ENCODE measurements around the gene SS18L1.
A peak's percentile ranks its signal among the peaks of the same experiment; 100 is the strongest.

SS18L1 gene

DNA sequence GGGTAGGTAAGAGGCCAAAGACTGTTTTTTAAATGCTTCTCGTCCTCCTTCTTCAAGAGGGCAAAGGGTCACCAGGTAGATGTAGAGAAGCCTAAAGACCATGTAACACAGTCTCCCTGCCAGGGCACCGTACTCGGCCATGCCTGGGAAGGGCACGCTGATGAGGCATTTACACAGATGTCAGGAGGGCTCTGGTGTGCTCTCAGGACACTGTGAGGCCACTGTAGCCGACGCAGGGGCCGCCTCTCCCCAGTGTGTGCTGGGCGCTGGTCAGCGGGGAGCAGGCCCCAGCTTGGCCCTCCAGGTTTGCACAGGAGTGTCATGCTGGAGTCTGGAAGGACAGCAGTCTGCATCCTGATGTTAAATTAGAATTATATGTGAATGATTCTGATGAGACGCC, 32.1 kb downstream of the SS18L1 start:
- DNase-seq: no peak

DNA sequence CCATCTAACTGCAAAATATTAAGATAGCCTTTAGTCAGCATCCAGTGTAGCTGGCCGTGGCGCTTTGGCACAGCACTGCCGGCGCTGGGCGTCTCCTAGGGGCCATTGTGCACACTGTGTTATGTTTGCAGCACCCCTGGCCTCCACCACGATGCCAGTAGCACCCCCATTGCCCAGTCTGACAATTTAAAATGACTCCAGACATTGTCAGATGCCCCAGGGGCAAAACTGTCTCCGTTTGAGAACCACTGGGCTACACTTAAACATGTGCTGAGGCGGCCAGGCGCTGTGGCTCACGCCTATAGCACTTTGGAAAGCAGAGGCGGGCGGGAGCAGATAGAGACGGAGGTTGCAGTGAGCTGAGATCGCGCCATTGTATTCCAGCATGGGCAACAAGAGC, 33.3 kb downstream of the SS18L1 start:
- no peak for DNase-seq

DNA sequence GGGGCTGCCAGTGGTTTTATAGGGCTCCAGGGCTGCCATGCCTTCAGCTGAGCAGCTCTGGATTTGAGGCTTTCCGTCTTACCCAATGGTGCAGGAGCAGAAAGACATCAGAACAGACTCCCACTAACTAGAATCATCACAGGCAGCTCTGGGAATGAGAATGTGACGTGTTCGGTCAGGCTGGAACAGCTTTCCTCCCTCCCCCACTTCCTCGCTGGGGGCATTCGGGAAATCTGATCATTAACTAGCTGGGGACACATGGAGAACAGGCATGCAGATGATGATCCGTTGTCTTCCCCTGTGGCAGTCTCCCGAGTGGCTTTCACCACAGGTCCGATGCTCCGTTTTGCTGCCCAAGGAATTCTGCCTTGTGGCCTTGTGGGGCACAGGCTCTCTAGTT, 33.7 kb downstream of the SS18L1 start:
- DNase-seq: no peak

DNA sequence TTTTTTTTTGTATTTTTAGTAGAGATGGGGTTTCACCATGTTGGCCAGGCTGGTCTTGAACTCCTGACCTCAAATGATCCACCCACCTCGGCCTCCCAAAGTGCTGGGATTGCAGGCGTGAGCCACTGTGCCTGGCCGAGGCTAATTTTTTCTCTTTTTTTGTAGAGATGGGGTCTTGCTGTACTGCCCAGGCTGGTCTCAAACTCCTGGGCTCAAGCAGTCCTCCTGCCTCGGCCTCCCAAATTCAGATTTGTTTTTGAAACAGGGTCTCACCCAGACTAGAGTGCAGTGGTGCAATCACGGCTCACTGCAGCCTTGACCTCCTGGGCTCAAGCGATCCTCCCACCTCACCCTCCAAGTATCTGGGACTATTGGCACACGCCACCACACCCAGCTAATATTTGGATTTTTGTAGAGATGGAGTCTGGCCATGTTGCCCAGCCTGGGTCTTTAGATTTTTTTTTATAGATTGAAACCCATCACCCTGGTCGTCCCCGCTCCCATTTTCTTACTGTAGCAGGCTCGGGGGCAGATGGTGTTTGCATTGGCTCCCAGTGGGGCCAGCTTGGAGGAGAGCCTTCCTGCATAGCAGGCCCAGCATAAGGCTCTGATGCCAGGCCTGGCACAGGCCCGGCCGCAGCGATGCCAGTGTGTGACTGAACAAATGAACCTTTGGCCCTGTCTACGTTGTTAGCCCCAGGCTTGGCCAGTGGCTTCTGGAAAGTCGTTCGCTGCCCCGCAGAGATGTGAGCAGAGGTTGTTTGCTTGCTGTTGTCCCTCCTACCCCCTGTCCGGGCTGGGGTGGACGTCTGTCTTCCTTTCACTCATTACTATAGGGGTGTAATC, 35.0 kb downstream of the SS18L1 start:
- DNase-seq: no peak

DNA sequence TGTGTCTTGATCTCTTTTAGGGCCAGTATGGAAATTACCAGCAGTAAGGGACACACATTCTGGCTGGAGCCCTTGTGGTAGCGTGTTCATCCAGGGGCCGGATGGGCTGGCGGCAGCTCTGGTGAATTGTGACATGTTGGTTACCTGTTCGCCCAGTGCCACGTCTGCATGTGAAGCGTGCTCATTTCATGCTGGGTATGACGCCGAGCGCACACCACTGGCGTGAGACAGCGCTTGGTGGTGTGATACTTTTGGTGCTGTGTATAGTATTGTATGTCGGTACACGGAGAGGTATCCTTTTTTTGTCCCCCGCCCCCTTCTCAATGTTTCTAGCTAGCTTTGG, 35.6 kb downstream of the SS18L1 start:
- DNase-seq: no peak

DNA sequence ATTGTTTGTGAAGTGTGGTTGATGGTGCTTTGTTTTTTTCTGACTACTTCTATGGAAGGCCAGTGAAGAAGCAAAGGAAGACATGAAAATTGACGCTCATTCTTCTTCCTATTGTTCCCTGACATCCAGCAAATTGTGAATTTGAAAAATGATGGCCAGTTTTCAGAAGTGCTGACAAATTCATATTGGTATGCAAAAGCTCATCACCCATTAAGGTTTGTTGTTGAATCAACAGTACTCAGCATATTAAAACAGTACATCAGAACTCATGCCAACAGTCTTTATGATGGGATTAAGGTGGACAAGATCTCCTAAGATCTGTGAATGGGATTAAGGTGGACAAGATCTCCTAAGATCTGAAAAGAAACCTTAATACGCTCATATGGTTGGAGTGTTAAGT, 38.2 kb downstream of the SS18L1 start:
- DNase-seq: no peak

DNA sequence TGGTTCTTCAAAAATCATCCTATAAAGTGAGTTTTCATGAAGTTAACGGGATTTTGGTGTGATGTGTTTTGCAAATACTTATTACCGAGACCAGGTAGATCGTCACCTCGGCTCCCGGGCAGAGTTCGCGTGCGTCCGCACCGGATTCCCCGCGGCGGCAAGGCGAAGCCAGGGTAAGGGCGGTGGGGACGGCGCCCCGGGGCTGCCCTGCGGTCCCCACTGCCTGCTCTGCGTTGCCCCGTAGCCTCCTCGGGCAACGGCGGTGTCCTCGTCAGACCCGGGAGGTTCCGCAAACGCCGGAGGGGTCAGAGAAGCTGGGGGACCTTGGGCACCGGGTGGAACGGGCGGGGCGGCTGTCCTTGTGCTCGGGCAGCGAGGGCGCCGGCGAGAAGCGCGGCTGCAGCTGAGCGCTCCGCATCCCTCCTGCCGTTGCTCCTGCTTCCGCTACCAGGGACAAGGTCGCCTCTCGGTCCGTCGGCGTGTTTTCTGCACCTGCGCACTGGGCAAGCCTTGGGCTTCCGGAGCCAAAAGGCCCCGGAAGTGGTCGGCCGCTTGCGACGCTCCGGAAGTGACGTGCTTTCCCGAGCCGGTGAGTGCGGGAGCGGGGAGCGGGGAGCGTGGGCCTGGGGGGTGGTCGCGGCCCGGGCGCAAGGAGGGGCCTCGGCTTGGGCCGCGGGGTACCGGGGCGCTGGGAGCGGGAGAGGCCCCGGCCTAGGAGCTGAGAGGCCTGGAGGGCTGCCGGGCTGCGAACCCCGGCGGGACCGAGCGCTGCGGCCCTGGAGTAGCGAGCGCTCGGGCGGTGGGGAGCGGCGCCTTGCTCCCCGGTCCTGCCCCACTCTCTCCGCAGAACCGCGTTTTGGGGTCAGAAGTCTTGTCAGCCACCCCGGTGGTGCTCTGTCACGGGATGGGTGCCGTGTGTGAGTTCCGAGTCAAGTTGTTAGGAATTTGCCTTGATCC, 39.2 kb downstream of the SS18L1 start, which contains the start of gene MTG2:
MTG2 (plus strand) TSS at position 560 of the 957 bp plus-strand sequence. CDS start 10,393 bp downstream, outside the sequence.
- DNase-seq: peak; percentile 86 to 95

DNA sequence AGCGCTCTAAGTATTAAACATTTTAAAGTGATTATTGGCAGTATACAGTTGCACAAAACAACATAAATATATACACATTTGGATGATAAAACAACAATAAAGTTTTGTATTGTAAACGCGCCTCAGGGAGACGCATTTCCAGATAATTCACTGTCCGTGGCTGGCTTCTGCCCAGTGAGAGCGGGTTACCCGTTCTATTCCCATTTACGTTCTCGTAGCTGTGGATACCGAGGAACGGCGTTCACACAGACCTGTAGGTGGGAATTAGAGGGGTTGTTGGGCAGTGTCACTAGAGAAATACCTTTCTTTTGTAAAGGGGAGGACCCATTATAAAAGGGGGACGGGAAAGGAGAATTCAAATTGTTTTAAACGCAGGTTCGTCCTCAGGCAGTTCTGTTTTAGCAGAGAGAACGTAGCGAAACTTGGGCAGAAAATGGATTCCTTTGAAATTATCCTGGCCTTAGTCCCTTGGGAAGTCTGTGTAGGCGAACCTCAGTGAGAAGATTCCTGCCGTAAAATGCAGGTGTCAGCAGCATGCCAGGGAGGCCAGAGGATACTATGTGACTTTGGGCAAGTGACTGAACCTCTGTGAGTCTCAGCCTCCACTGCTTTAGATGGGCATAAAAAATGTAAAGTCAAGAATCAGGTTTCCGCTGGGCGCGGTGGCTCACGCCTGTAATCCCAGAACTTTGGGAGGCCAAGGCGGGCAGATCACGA, 40.0 kb downstream of the SS18L1 start:
- no peak for DNase-seq

DNA sequence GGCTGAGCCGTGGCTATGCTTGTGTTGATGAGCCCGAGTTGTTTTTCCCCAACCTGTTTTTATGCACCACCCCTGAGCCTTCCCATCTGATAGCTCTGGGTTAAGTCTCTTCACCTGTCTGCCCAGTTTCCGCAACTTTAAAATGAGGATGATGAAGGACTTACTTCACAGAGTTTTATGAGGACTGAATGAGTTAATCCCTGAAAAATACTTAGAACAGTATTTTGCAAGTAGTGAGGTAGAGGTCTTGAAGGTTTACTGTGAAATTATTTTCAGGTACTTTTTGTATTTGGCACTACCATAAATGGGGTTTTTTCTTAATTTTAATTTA, 42.5 kb downstream of the SS18L1 start:
- DNase-seq: no peak

DNA sequence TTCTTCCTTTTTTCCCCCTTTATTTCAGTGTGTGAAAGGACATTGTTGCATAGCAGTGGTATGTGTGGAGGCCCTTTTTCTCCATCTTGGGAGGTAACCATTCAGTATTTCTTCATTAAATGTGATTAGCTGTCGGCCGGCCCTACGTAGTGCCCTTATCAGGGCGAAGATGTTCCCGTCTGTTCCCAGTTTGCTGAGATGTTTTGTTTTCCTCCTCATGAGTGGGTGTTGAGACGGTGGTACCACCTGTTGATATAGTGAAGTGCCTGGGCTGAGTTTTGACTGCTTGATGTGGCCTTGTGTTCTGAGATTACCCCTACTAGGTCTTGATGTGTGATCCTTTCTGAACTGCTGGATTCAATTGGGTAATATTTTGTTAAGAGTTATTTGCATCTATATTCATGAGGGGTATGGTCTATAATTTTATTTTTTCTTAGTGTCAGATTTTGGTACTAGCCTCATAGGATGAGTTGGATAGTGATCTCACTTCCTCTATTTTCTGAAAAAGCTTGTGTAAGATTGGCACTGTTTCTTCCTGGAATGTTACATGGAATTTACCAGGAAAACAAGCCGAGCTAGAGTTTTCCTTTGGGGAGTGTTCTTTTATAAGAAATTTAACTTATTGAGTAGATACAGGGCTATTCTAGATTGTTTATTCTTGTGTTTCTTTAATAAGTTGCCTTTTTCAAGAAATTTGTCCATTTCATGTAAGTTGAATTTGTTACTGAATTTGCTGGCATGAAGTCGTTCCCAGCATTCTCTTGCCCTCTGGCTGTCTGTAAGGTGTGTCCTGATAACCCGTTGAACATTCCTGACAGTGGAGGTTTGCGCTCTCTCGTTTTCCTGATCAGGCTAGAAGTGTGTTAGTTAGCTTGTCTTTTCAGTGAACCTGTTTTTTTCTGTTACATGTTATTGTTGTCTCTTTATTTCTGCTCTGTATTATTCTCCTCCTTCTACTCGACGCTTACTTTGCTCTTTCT, 43.6 kb downstream of the SS18L1 start:
- DNase-seq: peak in 1 of 2 experiments; percentile 6

DNA sequence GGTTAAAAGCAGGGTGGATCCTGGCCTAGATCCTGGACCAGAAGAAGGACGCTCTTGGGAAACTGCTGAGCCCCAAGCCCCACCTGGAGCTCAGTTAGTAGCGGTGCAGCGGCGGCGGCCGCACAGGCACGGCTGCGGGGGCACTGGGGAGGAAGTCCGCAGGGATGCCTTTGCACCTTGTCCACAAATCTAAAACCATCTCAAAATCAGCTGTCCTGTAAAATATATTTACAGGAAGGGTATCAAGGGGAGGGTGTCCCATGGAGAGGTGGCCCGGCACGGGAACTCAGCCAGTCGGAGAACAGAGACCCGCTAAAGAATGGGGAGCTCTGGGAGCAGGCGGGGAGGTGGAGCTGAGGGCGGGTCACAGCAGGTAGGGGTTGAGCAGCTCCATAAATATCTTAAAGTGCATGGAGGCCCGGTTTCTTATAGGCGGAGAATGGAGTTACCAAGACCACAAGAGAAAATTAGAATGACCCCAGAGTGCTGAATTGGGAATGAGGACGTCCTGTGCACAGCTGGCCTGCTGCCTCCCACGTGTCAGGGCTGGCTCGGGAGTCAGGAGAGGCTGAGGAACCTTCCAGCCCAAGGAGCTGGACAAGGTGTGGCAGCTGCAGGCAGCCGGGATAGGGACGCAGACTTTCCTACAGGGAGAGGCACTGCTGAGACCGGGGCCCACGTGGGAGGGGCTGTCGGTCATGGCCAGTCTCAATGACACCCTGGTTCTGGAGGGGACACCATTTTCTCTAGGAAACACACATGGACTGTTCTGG, 47.3 kb downstream of the SS18L1 start:
- no peak for DNase-seq

DNA sequence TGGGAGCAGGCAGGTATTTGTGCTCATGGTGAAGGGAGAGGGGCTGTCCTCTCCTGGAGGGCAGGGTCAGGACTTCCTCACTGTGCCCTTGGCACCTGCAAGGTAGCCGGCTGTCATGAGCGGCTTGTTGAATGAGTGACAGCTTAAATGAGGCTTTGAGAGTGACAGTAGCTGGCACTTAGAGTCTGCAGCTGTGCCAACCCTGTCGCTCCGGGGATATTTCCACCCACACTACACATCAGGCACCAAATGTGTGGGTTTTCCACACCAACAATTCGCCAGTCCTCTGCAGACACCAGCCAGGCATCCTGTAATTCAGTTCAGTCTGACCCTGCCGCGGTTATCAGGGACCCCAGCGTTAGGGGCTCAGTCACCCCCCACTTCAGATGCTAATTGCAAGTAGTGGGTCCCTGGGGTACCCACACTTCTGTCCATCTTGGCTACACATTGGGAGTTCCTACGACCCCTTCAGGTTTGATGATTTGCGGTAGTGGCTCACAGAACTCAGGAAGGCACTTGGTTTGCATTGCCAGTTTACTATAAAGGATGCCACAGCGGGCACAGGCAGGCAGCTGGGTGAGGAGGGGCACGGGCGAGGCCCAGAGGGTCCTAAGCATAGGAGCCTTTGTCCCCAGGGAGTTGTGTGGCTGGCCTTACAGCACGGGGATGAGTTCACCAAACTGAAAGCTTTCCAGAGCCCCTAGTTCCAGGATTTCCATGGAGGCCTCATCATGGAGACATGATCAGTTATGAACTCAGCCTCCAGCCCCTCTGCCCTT, 48.4 kb downstream of the SS18L1 start:
- DNase-seq: no peak

DNA sequence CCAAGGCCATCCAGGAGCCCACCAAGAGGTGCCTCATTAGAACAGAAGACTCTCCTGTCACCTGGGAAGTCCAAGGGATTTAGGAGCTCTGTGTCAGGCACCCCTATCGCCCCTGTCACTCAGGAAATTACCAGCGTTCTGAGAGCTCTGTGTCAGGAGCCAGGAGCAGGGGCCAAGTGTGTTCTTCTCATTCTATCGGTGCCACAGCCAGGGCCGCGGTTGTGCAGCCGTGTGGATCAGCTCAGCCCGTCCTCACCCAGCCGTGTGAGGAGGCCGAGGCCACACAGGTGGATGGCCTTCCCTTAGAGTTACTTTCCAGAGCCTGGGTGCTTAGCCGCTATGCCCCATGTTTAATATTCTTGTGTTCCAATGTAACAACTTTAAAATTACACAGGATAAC, 49.1 kb downstream of the SS18L1 start:
- no peak for DNase-seq

DNA sequence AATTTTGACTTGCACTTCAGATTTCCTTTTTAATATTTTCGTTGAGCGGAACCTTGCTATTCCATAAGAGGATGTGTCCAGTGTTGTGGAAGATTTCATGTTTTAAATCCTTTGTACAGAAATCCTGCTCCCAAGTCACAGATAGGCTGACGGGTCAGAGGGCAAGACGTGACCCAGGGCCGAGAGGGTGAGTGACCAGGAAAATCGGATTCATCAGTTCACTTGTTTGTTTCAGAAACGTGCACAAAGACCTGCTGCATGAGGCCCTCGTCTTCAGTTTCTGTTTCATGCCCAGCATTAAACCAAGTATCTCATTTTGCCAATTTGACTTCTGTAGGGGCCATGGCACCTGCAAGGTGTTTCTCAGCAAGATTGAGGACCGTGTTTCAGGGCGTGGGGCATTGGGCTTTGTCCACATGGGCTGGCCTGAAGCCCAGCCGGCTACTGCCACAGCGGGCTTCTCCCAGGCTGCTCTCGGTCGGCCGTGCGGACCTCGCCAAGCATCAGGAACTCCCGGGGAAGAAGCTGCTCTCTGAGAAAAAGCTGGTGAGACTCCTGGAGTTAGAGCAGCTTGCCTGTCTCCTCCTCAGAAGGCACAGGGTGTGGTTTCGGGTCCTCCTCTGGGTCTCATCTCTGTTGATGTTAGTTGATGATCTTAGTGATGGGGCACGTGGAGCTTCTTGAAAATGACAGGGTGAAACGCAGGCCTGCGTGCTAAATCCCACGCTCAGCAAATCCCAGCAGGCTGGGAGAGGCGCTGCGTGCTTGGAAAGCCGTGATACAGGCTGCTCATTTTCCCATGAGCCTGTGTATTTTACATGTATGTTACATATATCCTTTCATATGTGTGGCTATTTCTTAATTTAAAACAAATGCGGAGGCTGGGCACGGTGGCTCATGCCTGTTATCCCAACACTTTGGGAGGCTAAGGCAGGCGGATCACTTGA, 49.8 kb downstream of the SS18L1 start:
- no peak for DNase-seq

DNA sequence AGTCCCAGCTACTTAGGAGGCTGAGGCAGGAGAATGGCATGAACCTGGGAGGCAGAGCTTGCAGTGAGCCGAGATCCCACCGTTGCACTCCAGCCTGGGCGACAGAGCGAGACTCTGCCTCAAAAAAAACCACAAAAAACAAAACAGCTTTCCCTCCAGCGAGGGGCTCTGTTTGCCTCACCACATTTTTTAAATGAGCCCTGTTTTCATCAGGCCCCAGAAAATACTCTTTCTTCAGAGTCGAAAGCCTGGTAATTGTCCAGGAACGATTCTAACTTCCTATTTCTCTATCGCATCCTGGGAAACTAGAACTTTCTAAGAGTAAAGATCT, 51.5 kb downstream of the SS18L1 start:
- DNase-seq: no peak

DNA sequence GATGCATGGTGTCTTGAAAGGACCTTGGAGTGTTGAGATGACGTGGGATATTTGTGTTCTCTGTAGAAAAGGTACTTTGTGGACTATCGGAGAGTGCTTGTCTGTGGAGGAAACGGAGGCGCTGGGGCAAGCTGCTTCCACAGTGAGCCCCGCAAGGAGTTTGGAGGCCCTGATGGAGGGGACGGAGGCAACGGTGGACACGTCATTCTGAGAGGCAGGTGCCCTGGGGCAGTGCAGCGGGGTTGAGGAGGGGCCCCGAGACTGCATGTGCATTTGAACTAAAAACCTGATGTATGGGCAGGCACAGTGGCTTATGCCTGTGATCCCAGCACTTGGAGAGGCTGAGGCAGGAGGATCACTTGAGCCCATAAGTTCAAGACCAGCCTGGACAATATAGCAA, 52.2 kb downstream of the SS18L1 start:
- no peak for DNase-seq

DNA sequence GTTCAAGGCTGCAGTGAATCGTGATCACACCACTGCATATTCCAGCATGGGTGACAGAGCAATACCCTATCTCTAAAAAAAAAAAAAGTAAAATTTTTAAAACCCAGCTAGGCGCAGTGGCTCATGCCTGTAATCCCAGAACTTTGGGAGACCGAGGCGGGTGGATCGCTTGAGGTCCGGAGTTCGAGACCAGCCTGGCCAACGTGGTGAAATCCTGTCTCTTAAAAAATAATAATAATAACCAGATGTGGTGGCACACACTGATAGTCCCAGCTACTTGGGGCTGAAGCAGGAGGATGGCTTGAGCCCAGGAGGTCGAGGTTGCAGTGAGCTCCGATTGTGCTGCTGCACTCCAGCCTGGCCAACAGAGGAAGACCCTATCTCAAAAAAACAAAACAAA, 52.7 kb downstream of the SS18L1 start:
- DNase-seq: no peak

DNA sequence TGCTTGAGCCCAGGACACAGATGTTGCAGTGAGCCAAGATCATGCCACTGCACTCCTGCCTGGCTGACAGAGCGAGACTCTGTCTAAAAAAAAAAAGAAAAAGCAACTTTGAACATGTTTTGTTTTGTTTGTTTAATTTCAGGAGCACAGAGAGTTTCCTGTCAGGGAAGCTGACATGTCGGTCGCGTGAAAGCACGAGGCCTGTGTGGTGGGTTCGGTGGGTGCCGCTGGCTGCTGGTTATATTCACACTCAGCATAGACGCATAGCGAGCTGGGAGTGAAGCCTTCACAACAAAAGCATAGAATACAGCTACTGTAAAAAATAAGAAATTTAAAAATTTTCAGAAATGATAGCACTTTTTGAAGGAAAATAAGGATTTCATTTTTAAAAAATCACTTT, 53.7 kb downstream of the SS18L1 start:
- no peak for DNase-seq

DNA sequence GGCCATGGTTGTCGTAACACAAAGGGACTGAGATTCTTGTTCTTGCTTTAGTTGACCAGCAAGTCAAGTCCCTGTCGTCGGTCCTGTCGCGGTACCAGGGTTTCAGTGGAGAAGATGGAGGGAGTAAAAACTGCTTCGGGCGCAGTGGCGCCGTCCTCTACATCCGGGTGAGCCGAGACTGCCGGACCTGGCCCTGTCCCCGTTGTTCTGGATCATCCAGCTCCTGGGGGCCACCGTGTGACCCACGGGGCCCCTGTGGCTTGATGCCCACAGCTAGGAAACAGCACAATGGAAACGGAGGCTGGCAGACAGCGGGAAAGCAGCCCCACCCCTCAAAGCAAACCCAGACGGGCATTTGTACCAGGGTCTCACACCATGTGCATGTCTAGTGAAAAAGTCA, 54.2 kb downstream of the SS18L1 start:
- DNase-seq: no peak

DNA sequence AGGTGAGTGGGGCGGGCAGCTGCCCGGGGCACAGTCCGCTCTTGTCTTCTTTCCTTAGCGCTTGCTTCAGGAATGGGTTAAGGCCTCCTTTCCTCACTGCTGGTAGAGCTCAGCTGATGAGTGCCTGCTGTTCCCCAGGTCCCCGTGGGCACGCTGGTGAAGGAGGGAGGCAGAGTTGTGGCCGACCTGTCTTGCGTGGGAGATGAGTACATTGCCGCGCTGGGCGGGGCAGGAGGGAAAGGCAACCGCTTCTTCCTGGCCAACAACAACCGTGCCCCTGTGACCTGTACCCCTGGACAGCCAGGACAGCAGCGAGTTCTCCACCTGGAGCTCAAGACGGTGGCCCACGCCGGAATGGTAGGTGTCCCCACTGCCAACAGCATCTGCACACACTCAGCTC, 54.9 kb downstream of the SS18L1 start:
- DNase-seq: no peak
